BJ (cell line): ENCODE data around the gene TSPAN18. TPM values are rescaled to one million over a fixed set of nuclear protein-coding genes. Genes with fewer than 3 reads are reported as not detected.

Source experiments
- CTCF ChIA-PET: fragments of 350-600 bp; formaldehyde crosslinking; extraction: SDS; loops from one replicate; lab custom pipeline; 2021; ENCODE audit warnings: antibody characterized with exemption, inconsistent platforms; lab: Yijun Ruan, JAX
- POLR2A ChIA-PET: fragments of 300-600 bp; sonication (Branson Sonifier 250); formaldehyde crosslinking; extraction: SDS; loops from one replicate; lab custom pipeline; 2021; ENCODE audit warnings: antibody characterized with exemption; lab: Charles Lee
- DNase-seq: peaks from one replicate; pipeline ENCODE4 v3.0.0-alpha.2; 2011; ENCODE audit warnings: low read depth
- H3K27me3 ChIP-seq: 2 replicates; pipeline ENCODE4 v1.6.0; 2011; ENCODE audit warnings: low read length; ENCODE audit not compliant: control insufficient read depth, insufficient read depth
- H3K36me3 ChIP-seq: 2 replicates; pipeline ENCODE4 v1.5.1; 2011; ENCODE audit warnings: low read length; ENCODE audit not compliant: control insufficient read depth, insufficient read depth
- H3K4me3 ChIP-seq: 2 replicates; pipeline ENCODE4 v1.5.1; 2011; ENCODE audit warnings: low read depth, mild to moderate bottlenecking, control low read depth, low read length
- polyA plus RNA-seq: library from polyadenylated mRNA; depleted of rRNA; stranded (reverse); fragments of >200 nt; gene quantifications from 2 replicates; pipeline ENCODE4 v1.2.3, GENCODE V29; 2011
- TF ChIP-seq, protein P1 (sequence below): IDR thresholded peaks from 2 replicates; pipeline ENCODE4 v1.5.1; 2011; ENCODE audit warnings: low read depth, mild to moderate bottlenecking, control low read depth, inconsistent platforms, low read length, moderate library complexity; ENCODE audit not compliant: insufficient read depth

TSPAN18 gene
- polyA plus RNA-seq, 1 experiment, result 0.55 TPM

DNA sequence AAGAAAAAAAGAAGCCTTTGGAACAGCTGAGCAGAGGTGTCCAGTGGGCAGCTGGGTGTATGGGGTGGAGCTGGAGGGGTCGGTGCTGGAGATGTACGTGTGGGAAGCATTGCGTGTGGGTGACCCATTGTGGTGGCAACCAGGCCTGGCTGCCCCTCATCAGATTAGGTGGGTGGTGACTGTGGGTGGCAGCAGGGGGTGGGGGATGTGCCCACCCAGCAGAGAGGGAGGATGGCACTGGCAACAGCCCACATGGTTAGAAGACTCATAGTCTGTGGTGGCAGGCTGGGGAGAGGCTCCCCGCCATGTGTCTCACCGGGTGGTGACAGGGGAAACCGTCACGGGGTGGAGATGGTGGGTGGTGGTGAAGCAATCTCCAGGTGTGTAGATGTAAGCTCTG lies 196.4 kb downstream of the TSPAN18 start:
- TF ChIP-seq, protein P1, sequence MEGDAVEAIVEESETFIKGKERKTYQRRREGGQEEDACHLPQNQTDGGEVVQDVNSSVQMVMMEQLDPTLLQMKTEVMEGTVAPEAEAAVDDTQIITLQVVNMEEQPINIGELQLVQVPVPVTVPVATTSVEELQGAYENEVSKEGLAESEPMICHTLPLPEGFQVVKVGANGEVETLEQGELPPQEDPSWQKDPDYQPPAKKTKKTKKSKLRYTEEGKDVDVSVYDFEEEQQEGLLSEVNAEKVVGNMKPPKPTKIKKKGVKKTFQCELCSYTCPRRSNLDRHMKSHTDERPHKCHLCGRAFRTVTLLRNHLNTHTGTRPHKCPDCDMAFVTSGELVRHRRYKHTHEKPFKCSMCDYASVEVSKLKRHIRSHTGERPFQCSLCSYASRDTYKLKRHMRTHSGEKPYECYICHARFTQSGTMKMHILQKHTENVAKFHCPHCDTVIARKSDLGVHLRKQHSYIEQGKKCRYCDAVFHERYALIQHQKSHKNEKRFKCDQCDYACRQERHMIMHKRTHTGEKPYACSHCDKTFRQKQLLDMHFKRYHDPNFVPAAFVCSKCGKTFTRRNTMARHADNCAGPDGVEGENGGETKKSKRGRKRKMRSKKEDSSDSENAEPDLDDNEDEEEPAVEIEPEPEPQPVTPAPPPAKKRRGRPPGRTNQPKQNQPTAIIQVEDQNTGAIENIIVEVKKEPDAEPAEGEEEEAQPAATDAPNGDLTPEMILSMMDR, result no peak
- ChIA-PET CTCF (interaction anchor here (0.9 to 6.9 kb wide), 5 partner anchors 12 to 302 kb away, joined by 3 to 47 read pairs (median 6); no protein-coding TSS in a partner anchor), POLR2A (interaction anchor here (0.6 kb wide), 1 partner anchor 473 kb away, joined by 4 read pairs; no protein-coding TSS in a partner anchor)

DNA sequence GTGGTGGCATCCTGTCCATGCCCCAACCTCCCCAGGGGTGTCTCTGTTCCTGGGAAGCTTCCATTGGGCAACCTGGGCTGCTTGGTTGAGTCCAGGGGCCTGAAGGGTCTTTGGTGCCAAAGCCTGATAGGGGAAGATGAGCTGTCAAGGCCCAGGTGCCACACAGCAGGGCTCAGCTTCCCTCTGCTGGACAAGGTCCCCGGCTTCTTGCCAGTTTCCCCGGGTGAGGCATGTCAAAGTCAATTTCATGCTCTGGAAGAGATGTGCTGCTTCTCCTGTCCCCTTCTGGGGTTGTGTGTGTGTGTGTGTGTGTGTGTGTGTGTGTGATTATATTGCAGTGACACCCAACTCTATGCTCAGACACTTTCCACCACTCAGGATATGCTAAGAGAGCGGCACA lies 197.0 kb downstream of the TSPAN18 start:
- CTCF ChIA-PET, result interaction anchor here (0.9 to 6.9 kb wide), 5 partner anchors 12 to 302 kb away, joined by 3 to 47 read pairs (median 6); no protein-coding TSS in a partner anchor
- POLR2A ChIA-PET, result interaction anchor here (0.6 kb wide), 1 partner anchor 473 kb away, joined by 4 read pairs; no protein-coding TSS in a partner anchor

More for the DNA sequence above, 196.4 kb downstream of the TSPAN18 start:
- DNase-seq, result no peak
- Histone ChIP-seq H3K36me3 (no peaks in the 10 kb centered on the region), H3K27me3 (no peaks in the 10 kb centered on the region; the same call in 1 of the 2 replicates), H3K4me3 (no peak overlapping the region)

DNA sequence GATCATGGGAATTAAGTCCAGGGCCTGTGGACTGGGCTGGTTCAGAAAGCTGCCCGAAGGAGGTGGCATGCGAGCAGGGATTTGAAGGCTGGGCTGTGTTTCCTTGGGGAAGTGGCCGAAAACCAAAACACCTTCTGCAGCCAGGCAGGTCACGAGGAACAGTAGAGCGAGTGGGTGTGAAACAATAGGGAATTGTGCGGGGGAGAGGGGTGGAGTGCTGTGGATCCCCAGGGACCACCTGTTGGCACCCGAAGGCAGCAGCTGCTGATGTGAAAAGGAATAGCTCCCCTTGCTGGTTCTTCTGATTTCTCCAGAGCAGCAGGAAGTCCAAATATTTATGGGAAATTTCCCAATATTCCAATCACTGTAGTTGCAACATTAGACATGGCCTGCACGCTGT lies 199.3 kb downstream of the TSPAN18 start:
- Histone ChIP-seq H3K27me3 (no peaks in the 10 kb centered on the region; the same call in 1 of the 2 replicates), H3K4me3 (no peak overlapping the region), H3K36me3 (no peaks in the 10 kb centered on the region)
- CTCF ChIA-PET, result interaction anchor here (0.9 to 24.5 kb wide), 17 partner anchors 8 to 337 kb away, joined by 3 to 1245 read pairs (median 6); no protein-coding TSS in a partner anchor
- no peak for DNase-seq
- TF ChIP-seq, protein P1, result no peak
- POLR2A ChIA-PET, result no interaction called here

More for the DNA sequence above, 197.0 kb downstream of the TSPAN18 start:
- Histone ChIP-seq H3K4me3 (no peak overlapping the region), H3K36me3 (no peaks in the 10 kb centered on the region), H3K27me3 (no peaks in the 10 kb centered on the region; the same call in 1 of the 2 replicates)
- no peak for DNase-seq
- TF ChIP-seq, protein P1, result no peak

DNA sequence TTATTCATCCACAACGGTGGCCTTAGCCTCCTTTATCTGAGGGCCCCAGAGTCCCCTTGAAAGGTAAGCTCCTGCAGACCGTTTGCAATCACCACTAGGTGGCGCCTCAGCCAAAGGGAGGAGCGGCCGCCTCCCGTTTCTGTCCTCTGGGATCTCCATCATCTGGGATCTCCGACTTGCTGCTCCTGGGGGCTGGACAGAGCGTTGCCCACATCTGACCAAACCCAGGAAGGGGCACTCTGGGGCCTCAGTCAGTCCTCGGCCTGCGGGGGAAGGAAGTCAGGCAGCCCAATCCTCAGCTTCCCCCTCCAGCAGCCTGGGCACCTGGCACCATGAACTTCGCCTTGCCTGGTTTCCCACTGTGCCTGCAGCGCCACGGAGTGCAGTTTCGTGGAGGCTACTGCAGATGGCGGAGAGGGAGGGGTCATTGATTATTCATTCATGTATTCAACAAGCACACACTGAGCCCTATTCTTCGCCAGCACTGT lies 200.5 kb downstream of the TSPAN18 start:
- TF ChIP-seq, protein P1, result peak; percentile 92
- no peaks in the 10 kb centered on the region for H3K36me3 ChIP-seq
- no peaks in the 10 kb centered on the region; the same call in 1 of the 2 replicates for H3K27me3 ChIP-seq
- H3K4me3 ChIP-seq, result no peak overlapping the region
- no peak for DNase-seq
- ChIA-PET CTCF (interaction anchor here (0.5 to 24.5 kb wide), 45 partner anchors 9 to 850 kb away, joined by 3 to 1245 read pairs (median 4); partner anchors contain the start of gene SYT13), POLR2A (no interaction called here)

DNA sequence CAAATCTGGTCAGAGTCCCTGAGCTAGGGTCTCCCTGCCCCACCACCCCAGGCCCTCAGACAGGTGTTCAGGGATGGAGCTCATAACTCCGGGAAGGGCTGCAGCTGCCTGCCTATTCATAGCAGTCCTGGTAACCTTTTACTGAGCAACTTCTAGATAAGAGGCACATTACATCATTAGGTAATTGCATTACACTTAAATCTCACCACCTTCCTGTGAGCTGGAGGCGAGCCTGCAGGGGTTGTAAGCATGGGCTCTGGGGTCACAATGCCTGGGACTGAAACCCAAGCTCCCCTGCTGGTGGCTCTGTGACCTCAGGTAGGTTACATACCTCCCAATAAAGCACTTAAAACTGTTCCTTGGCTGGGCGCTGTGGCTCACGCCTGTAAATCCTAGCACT lies 201.4 kb downstream of the TSPAN18 start:
- no peak for DNase-seq
- TF ChIP-seq, protein P1, result no peak
- Histone ChIP-seq H3K27me3 (peaks cover 2% of the 10 kb centered on the region; the same call in 1 of the 2 replicates), H3K36me3 (peaks cover 3% of the 10 kb centered on the region), H3K4me3 (no peak overlapping the region)
- ChIA-PET CTCF (interaction anchor here (0.6 to 24.5 kb wide), 14 partner anchors 10 to 412 kb away, joined by 3 to 1245 read pairs (median 13); no protein-coding TSS in a partner anchor), POLR2A (no interaction called here)
